ENCODE data around the gene TMEM272.

The TMEM272 gene

GRCh38 chr13:51873117-51873798 is 28.3 kb upstream of the TMEM272 start:
- Histone ChIP-seq H3K27ac (ENCODE audit: low read length) (no peak overlapping the region), H3K36me3 (ENCODE audit: control insufficient read depth, low read depth, low read length) (no peaks in the 10 kb centered on the region), H3K4me1 (ENCODE audit: control insufficient read depth, low read depth, low read length) (no peaks in the 10 kb centered on the region), H3K9me3 (ENCODE audit: control insufficient read depth, low read depth, low read length) (no peaks in the 10 kb centered on the region), H3K4me3 (ENCODE audit: low read length) (no peak overlapping the region), H3K27me3 (ENCODE audit: control insufficient read depth, insufficient read depth, low read length) (peaks cover 6% of the 10 kb centered on the region), H3K9ac (ENCODE audit: low read length) (no peak overlapping the region)

DNA sequence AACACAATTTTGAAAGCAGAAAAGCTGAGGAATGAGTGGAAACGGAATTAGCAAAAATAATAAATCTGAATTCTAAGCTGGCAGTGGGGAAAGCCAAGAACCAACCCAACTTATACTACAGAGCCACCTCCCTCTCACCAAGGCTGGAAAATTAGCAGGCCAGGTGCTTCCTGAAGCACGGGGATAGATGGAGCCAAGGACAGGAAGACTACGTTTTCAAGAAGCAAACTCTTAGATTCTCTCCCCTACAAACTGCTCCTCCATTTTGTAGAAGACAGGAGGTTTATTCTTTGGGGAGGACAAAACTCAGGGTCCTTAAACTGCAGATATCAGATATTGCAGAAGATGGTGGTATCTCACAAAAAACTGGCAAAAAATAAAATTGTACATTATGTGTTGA is 25.6 kb upstream of the TMEM272 start:
- H3K4me3 ChIP-seq (ENCODE audit: low read length), result no peak overlapping the region
- no peaks in the 10 kb centered on the region for H3K36me3 ChIP-seq (ENCODE audit: control insufficient read depth, low read depth, low read length)
- no peaks in the 10 kb centered on the region for H3K9me3 ChIP-seq (ENCODE audit: control insufficient read depth, low read depth, low read length)
- no peak overlapping the region for H3K9ac ChIP-seq (ENCODE audit: low read length)
- no peak overlapping the region for H3K27ac ChIP-seq (ENCODE audit: low read length)
- H3K4me1 ChIP-seq (ENCODE audit: control insufficient read depth, low read depth, low read length), result no peaks in the 10 kb centered on the region
- peaks cover 3% of the 10 kb centered on the region for H3K27me3 ChIP-seq (ENCODE audit: control insufficient read depth, insufficient read depth, low read length)

GRCh38 chr13:51869916-51870315 is 24.9 kb upstream of the TMEM272 start:
- Histone ChIP-seq H3K4me1 (ENCODE audit: control insufficient read depth, low read depth, low read length) (no peaks in the 10 kb centered on the region), H3K36me3 (ENCODE audit: control insufficient read depth, low read depth, low read length) (no peaks in the 10 kb centered on the region), H3K27ac (ENCODE audit: low read length) (no peak overlapping the region), H3K9me3 (ENCODE audit: control insufficient read depth, low read depth, low read length) (no peaks in the 10 kb centered on the region), H3K4me3 (ENCODE audit: low read length) (no peak overlapping the region), H3K9ac (ENCODE audit: low read length) (no peak overlapping the region), H3K27me3 (ENCODE audit: control insufficient read depth, insufficient read depth, low read length) (no peaks in the 10 kb centered on the region)

DNA sequence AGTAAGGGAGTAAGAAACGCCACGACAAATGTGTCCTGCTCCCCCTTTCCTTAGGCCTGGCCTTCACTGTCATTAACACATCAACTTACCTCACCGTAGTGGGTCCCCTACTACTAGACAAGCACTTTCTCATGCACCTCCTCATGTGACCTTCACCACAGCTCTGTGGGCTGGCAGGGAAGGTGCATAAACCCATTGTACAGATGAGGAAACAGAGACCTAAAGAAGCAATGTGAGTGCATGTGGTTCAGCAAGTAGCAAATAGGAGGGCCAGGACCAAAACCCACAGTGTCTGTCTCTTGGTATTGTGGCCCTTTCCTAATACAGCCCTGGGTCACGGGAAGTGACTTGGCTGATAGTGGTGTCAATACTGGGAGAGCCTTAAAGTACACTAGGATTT is 22.1 kb upstream of the TMEM272 start:
- Histone ChIP-seq H3K36me3 (ENCODE audit: control insufficient read depth, low read depth, low read length) (no peaks in the 10 kb centered on the region), H3K9ac (ENCODE audit: low read length) (no peak overlapping the region), H3K27ac (ENCODE audit: low read length) (no peak overlapping the region), H3K27me3 (ENCODE audit: control insufficient read depth, insufficient read depth, low read length) (no peaks in the 10 kb centered on the region), H3K4me3 (ENCODE audit: low read length) (no peak overlapping the region), H3K4me1 (ENCODE audit: control insufficient read depth, low read depth, low read length) (no peaks in the 10 kb centered on the region), H3K9me3 (ENCODE audit: control insufficient read depth, low read depth, low read length) (no peaks in the 10 kb centered on the region)

- no peaks in the 10 kb centered on the region for H3K9me3 ChIP-seq (ENCODE audit: control insufficient read depth, low read depth, low read length)
- no peak overlapping the region for H3K9ac ChIP-seq (ENCODE audit: low read length)
- H3K4me1 ChIP-seq (ENCODE audit: control insufficient read depth, low read depth, low read length), result no peaks in the 10 kb centered on the region
- H3K4me3 ChIP-seq (ENCODE audit: low read length), result no peak overlapping the region
- no peaks in the 10 kb centered on the region for H3K36me3 ChIP-seq (ENCODE audit: control insufficient read depth, low read depth, low read length)
- H3K27ac ChIP-seq (ENCODE audit: low read length), result no peak overlapping the region
- no peaks in the 10 kb centered on the region for H3K27me3 ChIP-seq (ENCODE audit: control insufficient read depth, insufficient read depth, low read length)
Measured at GRCh38 chr13:51865838-51866237, 20.9 kb upstream of the TMEM272 start.

DNA sequence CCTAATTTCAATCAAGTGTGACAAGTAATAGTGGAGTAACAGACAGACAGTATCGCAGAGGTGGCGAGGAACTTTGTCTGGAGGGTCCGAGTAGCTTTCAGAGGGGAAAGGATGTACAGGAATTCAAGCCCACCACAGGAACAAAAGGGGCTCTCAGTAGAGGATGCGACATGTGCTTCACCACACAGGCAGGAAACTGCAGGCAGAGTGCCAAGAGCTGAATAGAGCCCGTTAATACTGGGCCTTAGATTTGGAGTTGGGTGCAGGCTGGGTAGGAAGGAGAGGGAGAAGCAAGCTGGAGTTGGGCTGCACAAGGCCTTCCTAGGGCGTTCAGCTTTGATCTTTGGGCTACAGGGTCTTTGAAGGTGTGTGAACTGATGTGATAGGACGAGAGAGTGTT is 18.0 kb upstream of the TMEM272 start:
- Histone ChIP-seq H3K27me3 (ENCODE audit: control insufficient read depth, insufficient read depth, low read length) (peaks cover 8% of the 10 kb centered on the region), H3K9ac (ENCODE audit: low read length) (no peak overlapping the region), H3K4me3 (ENCODE audit: low read length) (no peak overlapping the region), H3K36me3 (ENCODE audit: control insufficient read depth, low read depth, low read length) (no peaks in the 10 kb centered on the region), H3K27ac (ENCODE audit: low read length) (no peak overlapping the region), H3K9me3 (ENCODE audit: control insufficient read depth, low read depth, low read length) (no peaks in the 10 kb centered on the region), H3K4me1 (ENCODE audit: control insufficient read depth, low read depth, low read length) (no peaks in the 10 kb centered on the region)

GRCh38 chr13:51861723-51862300 is 16.8 kb upstream of the TMEM272 start, which contains the start of gene CCDC70:
Gene CCDC70, plus strand, starts transcription at chr13:51861969. Its CDS starts 3,443 bp downstream, at chr13:51865412.
- H3K9me3 ChIP-seq (ENCODE audit: control insufficient read depth, low read depth, low read length), result no peaks in the 10 kb centered on the region
- no peak within 1 kb of the TSS for H3K4me3 ChIP-seq (ENCODE audit: low read length)
- no peaks in the 10 kb centered on the region for H3K4me1 ChIP-seq (ENCODE audit: control insufficient read depth, low read depth, low read length)
- peaks cover 9% of the 10 kb centered on the region for H3K27me3 ChIP-seq (ENCODE audit: control insufficient read depth, insufficient read depth, low read length)
- H3K27ac ChIP-seq (ENCODE audit: low read length), result no peak within 1 kb of the TSS
- H3K9ac ChIP-seq (ENCODE audit: low read length), result no peak within 1 kb of the TSS
- no peaks in the 10 kb centered on the region for H3K36me3 ChIP-seq (ENCODE audit: control insufficient read depth, low read depth, low read length)

GRCh38 chr13:51858433-51859247 is 13.7 kb upstream of the TMEM272 start:
- no peak overlapping the region for H3K9ac ChIP-seq (ENCODE audit: low read length)
- no peak overlapping the region for H3K27ac ChIP-seq (ENCODE audit: low read length)
- H3K27me3 ChIP-seq (ENCODE audit: control insufficient read depth, insufficient read depth, low read length), result peaks cover 9% of the 10 kb centered on the region
- no peaks in the 10 kb centered on the region for H3K4me1 ChIP-seq (ENCODE audit: control insufficient read depth, low read depth, low read length)
- no peak overlapping the region for H3K4me3 ChIP-seq (ENCODE audit: low read length)
- H3K9me3 ChIP-seq (ENCODE audit: control insufficient read depth, low read depth, low read length), result no peaks in the 10 kb centered on the region
- no peaks in the 10 kb centered on the region for H3K36me3 ChIP-seq (ENCODE audit: control insufficient read depth, low read depth, low read length)

- H3K27me3 ChIP-seq (ENCODE audit: control insufficient read depth, insufficient read depth, low read length), result peaks cover 9% of the 10 kb centered on the region
- no peaks in the 10 kb centered on the region for H3K36me3 ChIP-seq (ENCODE audit: control insufficient read depth, low read depth, low read length)
- H3K4me3 ChIP-seq (ENCODE audit: low read length), result no peak overlapping the region
- no peak overlapping the region for H3K27ac ChIP-seq (ENCODE audit: low read length)
- no peaks in the 10 kb centered on the region for H3K9me3 ChIP-seq (ENCODE audit: control insufficient read depth, low read depth, low read length)
- no peaks in the 10 kb centered on the region for H3K4me1 ChIP-seq (ENCODE audit: control insufficient read depth, low read depth, low read length)
- no peak overlapping the region for H3K9ac ChIP-seq (ENCODE audit: low read length)
Measured at GRCh38 chr13:51856998-51857397, 12.0 kb upstream of the TMEM272 start.

- no peaks in the 10 kb centered on the region for H3K36me3 ChIP-seq (ENCODE audit: control insufficient read depth, low read depth, low read length)
- no peak overlapping the region for H3K4me3 ChIP-seq (ENCODE audit: low read length)
- no peaks in the 10 kb centered on the region for H3K9me3 ChIP-seq (ENCODE audit: control insufficient read depth, low read depth, low read length)
- peaks cover 9% of the 10 kb centered on the region for H3K27me3 ChIP-seq (ENCODE audit: control insufficient read depth, insufficient read depth, low read length)
- no peak overlapping the region for H3K27ac ChIP-seq (ENCODE audit: low read length)
- H3K4me1 ChIP-seq (ENCODE audit: control insufficient read depth, low read depth, low read length), result no peaks in the 10 kb centered on the region
- H3K9ac ChIP-seq (ENCODE audit: low read length), result no peak overlapping the region
Measured at GRCh38 chr13:51856027-51856736, 11.2 kb upstream of the TMEM272 start.
